K562 (cell line): ENCODE data around the gene AGR2. TPM values are rescaled to one million over a fixed set of nuclear protein-coding genes. Genes with fewer than 3 reads are reported as not detected.

Experiments used
- ATAC-seq: fragments of 200-7000 bp; cut with Tn5 transposase; 3 replicates; pipeline ENCODE4 v1.9.1; 2020; ENCODE audit warnings: moderate library complexity
- BruUV-seq: library from RNA; stranded (reverse); fragments of 400-500 nt; replicated peaks from 2 replicates; lab custom pipeline; 2021; lab: Mats Ljungman, UMichigan
- CTCF ChIA-PET: fragments of 300-600 bp; formaldehyde crosslinking; extraction: SDS; loops from one replicate; lab custom pipeline; 2021; ENCODE audit warnings: low intra/inter-chr PET ratio; lab: Yijun Ruan, JAX
- POLR2A ChIA-PET: fragments of 300-600, 350-650 bp; sonication (Branson Sonifier 250); formaldehyde crosslinking; extraction: SDS; loops from one replicate; lab custom pipeline; 2021; ENCODE audit warnings: antibody characterized with exemption, inconsistent platforms; lab: Yijun Ruan, JAX
- DNase-seq, 4 experiments: peaks; one replicate each; pipeline versions ENCODE4 v3.0.0 to v3.0.0-alpha.2; 2011 to 2018; ENCODE audit warnings: low spot score in 3 of 4, mixed read lengths in 3 of 4; ENCODE audit errors: extremely low read depth in 1 of 4
- FAIRE-seq: peaks from 2 replicates; lab custom pipeline; 2011; peaks lifted over from hg19 to GRCh38; lab: Jason Lieb, UNC
- H2AFZ ChIP-seq: 2 replicates; pipeline ENCODE4 v1.6.0; 2011; ENCODE audit warnings: low read depth, low read length, control low read depth, inconsistent platforms
- H3K27ac ChIP-seq: fragments of 200-600 bp; 3 replicates; pipeline ENCODE4 v1.8.0; 2011; ENCODE audit warnings: low read depth, mild to moderate bottlenecking, control low read depth, inconsistent platforms, low read length, moderate library complexity, mixed read lengths; ENCODE audit errors: extremely low read depth
- H3K27me3 ChIP-seq, 2 experiments: fragments of 300-600 bp in 1 of 2; 2 replicates in 1 of 2; 3 replicates in 1 of 2; pipeline versions ENCODE4 v1.6.0 to v1.8.0; 2011; ENCODE audit warnings: inconsistent platforms in 2 of 2, low read length in 2 of 2, mild to moderate bottlenecking in 1 of 2, mixed read lengths in 1 of 2, moderate library complexity in 1 of 2; ENCODE audit not compliant: control insufficient read depth in 2 of 2, insufficient read depth in 2 of 2
- H3K36me3 ChIP-seq: fragments of 300-600 bp; 3 replicates; pipeline ENCODE4 v1.8.0; 2011; ENCODE audit warnings: mild to moderate bottlenecking, low read length, inconsistent platforms; ENCODE audit not compliant: control insufficient read depth, insufficient read depth
- H3K4me1 ChIP-seq, 2 experiments: fragments of 200-600 bp in 1 of 2; replicated peaks in 1 of 2; 2 replicates in 1 of 2; 3 replicates in 1 of 2; pipeline versions ENCODE4 v1.5.1 to v1.8.0; 2011; ENCODE audit warnings: inconsistent platforms in 2 of 2, low read length in 2 of 2, mild to moderate bottlenecking in 1 of 2, mixed read lengths in 1 of 2, moderate library complexity in 1 of 2; ENCODE audit not compliant: control insufficient read depth in 2 of 2, insufficient read depth in 2 of 2
- H3K4me2 ChIP-seq: 2 replicates; pipeline ENCODE4 v1.6.1; 2011; ENCODE audit warnings: low read length, control low read depth, inconsistent platforms, mixed read lengths; ENCODE audit not compliant: insufficient read depth
- H3K4me3 ChIP-seq: fragments of 200-600 bp; sonication (generic), shearing (Covaris generic); 2 replicates; pipeline ENCODE4 v1.5.1; 2016; ENCODE audit warnings: control low read depth, inconsistent platforms
- H3K79me2 ChIP-seq: fragments of 200-600 bp; 3 replicates; pipeline ENCODE4 v1.8.0; 2011; ENCODE audit warnings: low read length, inconsistent platforms; ENCODE audit not compliant: control insufficient read depth, insufficient read depth
- H3K9ac ChIP-seq, 2 experiments: 2 replicates each; pipeline versions ENCODE4 v1.6.0 to v1.6.1; 2011; ENCODE audit warnings: low read depth in 2 of 2, low read length in 2 of 2, control low read depth in 1 of 2, inconsistent platforms in 1 of 2, mild to moderate bottlenecking in 1 of 2, mixed read lengths in 1 of 2; ENCODE audit not compliant: insufficient read depth in 1 of 2
- H3K9me1 ChIP-seq: one replicate; pipeline ENCODE4 v1.6.0; 2011; ENCODE audit warnings: inconsistent platforms, mild to moderate bottlenecking, low read length, moderate library complexity; ENCODE audit not compliant: control insufficient read depth, insufficient read depth
- H3K9me3 ChIP-seq: replicated peaks from 2 replicates; pipeline ENCODE4 v1.5.1; 2011; ENCODE audit warnings: low read depth, low read length, inconsistent platforms; ENCODE audit not compliant: control insufficient read depth, insufficient read depth
- H4K20me1 ChIP-seq: replicated peaks from 2 replicates; pipeline ENCODE4 v1.6.1; 2011; ENCODE audit warnings: low read length, inconsistent platforms, mixed read lengths; ENCODE audit not compliant: control insufficient read depth, insufficient read depth
- HDAC1 ChIP-seq, 2 experiments: fragments of 450-650 bp; IDR thresholded peaks; 2 replicates each; pipeline ENCODE4 v1.6.1; 2016 to 2017; ENCODE audit warnings: inconsistent platforms in 1 of 2, mild to moderate bottlenecking in 1 of 2, moderate library complexity in 1 of 2
- MAFG ChIP-seq: fragments of 450-650 bp; conservative IDR thresholded peaks from 2 replicates; pipeline ENCODE4 v1.6.1; 2016; ENCODE audit warnings: missing genetic modification characterization, missing compliant biosample characterization
- NFE2 ChIP-seq: IDR thresholded peaks from 2 replicates; pipeline ENCODE4 v1.6.1; 2014; ENCODE audit warnings: antibody characterized with exemption, low read depth
- POLR2B ChIP-seq: fragments of 450-650 bp; IDR thresholded peaks from 2 replicates; pipeline ENCODE4 v1.6.1; 2018; ENCODE audit warnings: low read depth; ENCODE audit not compliant: partially characterized antibody
- SRF ChIP-seq, 2 experiments: fragments of 250-450, 450-650 bp in 1 of 2; sonication (Bioruptor Pico) in 1 of 2; sonication (generic) in 1 of 2; formaldehyde crosslinking; IDR thresholded peaks; 2 replicates each; pipeline versions ENCODE4 v1.5.0 to v1.5.1; 2020 to 2022; ENCODE audit warnings: mild to moderate bottlenecking in 1 of 2, missing genetic modification reagents in 1 of 2
- WGBS: fragments of 100-300 bp; shearing (Covaris generic); methylation state at CpG from one replicate; pipeline ENCODE4 v1.1.6; 2016; ENCODE audit warnings: low coverage, mixed read lengths; ENCODE audit not compliant: insufficient coverage; ENCODE audit errors: missing lambda C conversion rate; 5-methylcytosine and 5-hydroxymethylcytosine counted together
- in situ Hi-C: fragments of 300-500 bp; cut with MboI; formaldehyde crosslinking; loops from 4 replicates; pipeline ENCODE4 v1.15.0; 2018; ENCODE audit warnings: inconsistent platforms, mixed read lengths
- intact Hi-C: fragments of 100-400 bp; cut with micrococcal nuclease; formaldehyde crosslinking; loops from 2 replicates; pipeline ENCODE4 v1.14.2; 2022
- polyA plus RNA-seq, 8 experiments: library from polyadenylated mRNA; depleted of rRNA in 4 of 8; stranded (reverse) in 5 of 8; unstranded in 3 of 8; fragments of >200 nt; fragmentation: Nextera tagmentation in 2 of 8; fragmentation: Illumina TruSeq in 1 of 8; extraction: Ambion mirVana in 2 of 8; extraction: Trizol in 1 of 8; gene quantifications; 2 replicates each; pipeline versions ENCODE4 v1.2.1 to v1.2.3, GENCODE V29; 2011 to 2014; ENCODE audit warnings: inconsistent platforms in 1 of 8, missing spikeins in 1 of 8
- total RNA-seq, 7 experiments: library from RNA; depleted of rRNA in 6 of 7; stranded (reverse); fragments of >200 nt in 6 of 7; fragmentation: Illumina TruSeq in 2 of 7; extraction: Trizol in 2 of 7; gene quantifications; 2 replicates each; pipeline versions ENCODE4 v1.2.1 to v1.2.3, GENCODE V29; 2011 to 2021; ENCODE audit warnings: low replicate concordance in 1 of 7

The AGR2 gene
- total and polyA plus RNA-seq, 9 of the 15 experiments (the other 6 are each of a cell fraction or from before 2014, with no cell fraction given): 0.66 TPM; not detected in 8

DNA sequence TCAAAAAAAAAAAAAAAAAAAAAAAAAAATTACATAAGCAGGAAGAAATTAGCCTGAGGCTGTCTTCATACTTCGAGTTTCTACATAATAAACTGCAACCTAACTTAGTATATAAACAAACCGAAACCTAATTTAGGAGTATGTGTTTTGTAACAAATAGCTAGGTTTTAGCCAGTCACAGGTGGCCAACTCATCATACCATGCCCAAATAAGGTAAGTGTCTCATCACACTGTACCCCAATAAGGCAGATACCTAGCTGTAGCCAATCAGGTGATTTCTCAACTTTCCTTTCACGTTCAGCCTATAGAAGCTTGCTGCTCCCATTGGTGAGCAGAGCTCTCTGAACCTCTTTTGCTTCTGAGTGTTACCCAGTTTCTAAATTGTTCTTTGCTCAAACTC lies 13.9 kb upstream of the AGR2 start:
- ChIA-PET POLR2A (interaction anchor here (0.9 kb wide), 1 partner anchor 10 kb away, joined by 3 read pairs; no protein-coding TSS in a partner anchor), CTCF (no interaction called here)
- TF ChIP-seq SRF (CRISPR knock-in tag; IDR thresholded peaks at IDR 0.05): peak; percentile 14 to 93; a peak in 2 of 4 replicates
- TF ChIP-seq POLR2B: no peak
- ATAC-seq (peak; percentile 64), FAIRE-seq (no peak), DNase-seq (peak in 1 of 4 experiments; percentile 16)
- H3K79me2 ChIP-seq: no peaks in the 10 kb centered on the region
- H3K27me3 ChIP-seq: peaks cover 0 to 15% of the 10 kb centered on the region in 2 experiments; a peak in 3 of 5 replicates
- H3K9me1 ChIP-seq: no peaks in the 10 kb centered on the region
- H3K9ac ChIP-seq: no peak overlapping the region
- H3K4me2 ChIP-seq: 0 out of 2 replicates have a peak overlapping the region, but pooled peaks have one; percentile 34
- H4K20me1 ChIP-seq: no peaks in the 10 kb centered on the region
- 15% methylated on average over 3 of the region's 3 CpGs for WGBS
- H2AFZ ChIP-seq: no peak overlapping the region; the same call in 1 of the 2 replicates
- H3K9me3 ChIP-seq: no peaks in the 10 kb centered on the region
- no TSS peak for BruUV-seq
- peaks cover 0 to 4% of the 10 kb centered on the region in 2 experiments; a peak in 1 of 5 replicates for H3K4me1 ChIP-seq
- H3K27ac ChIP-seq: no peak overlapping the region
- H3K4me3 ChIP-seq: no peak overlapping the region
- intact Hi-C loops: no loop called here
- no peaks in the 10 kb centered on the region for H3K36me3 ChIP-seq
- in situ Hi-C loops: no loop called here

DNA sequence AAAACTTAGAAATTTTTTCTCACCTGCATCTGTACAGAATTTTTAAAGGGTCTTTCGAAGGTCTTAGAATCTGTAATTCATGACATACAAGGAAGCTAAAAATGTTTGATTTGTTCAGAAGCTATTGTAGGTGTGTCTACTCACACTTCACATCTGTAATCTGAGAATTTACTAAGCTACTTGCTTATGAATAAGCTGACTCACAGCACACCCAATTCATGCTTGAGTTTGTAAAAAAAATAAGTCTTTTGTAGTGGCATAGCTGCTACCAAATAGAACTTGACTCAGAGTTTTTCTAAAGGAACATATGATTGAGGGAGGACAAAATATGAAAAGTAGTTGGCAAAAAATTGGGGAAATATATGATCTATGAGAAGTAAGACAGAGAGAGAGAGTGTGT lies 12.7 kb upstream of the AGR2 start:
- ATAC-seq: peak; percentile 29; the same call in 1 of the 3 replicates
- H3K9me3 ChIP-seq: no peaks in the 10 kb centered on the region
- BruUV-seq: no TSS peak
- intact Hi-C loops (no loop called here), in situ Hi-C loops (no loop called here)
- H3K9ac ChIP-seq: no peak overlapping the region
- H2AFZ ChIP-seq: no peak overlapping the region
- ChIA-PET POLR2A (interaction anchor here (1.9 kb wide), 1 partner anchor 22 kb away, joined by 4 read pairs; no protein-coding TSS in a partner anchor), CTCF (no interaction called here)
- H3K4me3 ChIP-seq: no peak overlapping the region
- H3K79me2 ChIP-seq: no peaks in the 10 kb centered on the region
- H4K20me1 ChIP-seq: no peaks in the 10 kb centered on the region
- H3K36me3 ChIP-seq: no peaks in the 10 kb centered on the region
- no peak overlapping the region for H3K4me2 ChIP-seq
- no peak for FAIRE-seq
- TF ChIP-seq NFE2 (peak; percentile 42; the same call in 1 of the 2 replicates), HDAC1 (IDR thresholded peaks at IDR 0.05) (no peak), MAFG (tag) (0 out of 2 replicates have a peak, but pooled peaks have one; percentile 16)
- WGBS: 8% methylated on average over 1 of the region's 1 CpG
- no peak for DNase-seq
- H3K27me3 ChIP-seq: peaks cover 4 to 15% of the 10 kb centered on the region in 2 experiments; a peak in 4 of 5 replicates
- no peaks in the 10 kb centered on the region for H3K9me1 ChIP-seq
- no peak overlapping the region for H3K27ac ChIP-seq
- H3K4me1 ChIP-seq: peaks cover 0 to 4% of the 10 kb centered on the region in 2 experiments; a peak in 1 of 5 replicates
